CD4-positive, alpha-beta T cell (primary cell): ENCODE results near the gene TTLL13. TPM values are rescaled to one million over a fixed set of nuclear protein-coding genes. Genes with fewer than 3 reads are reported as not detected.

Source experiments
- ATAC-seq: fragments of 200-7000 bp; cut with Tn5 transposase; one replicate; pipeline ENCODE4 v1.10.0; 2022; ENCODE audit warnings: mild to moderate bottlenecking; ENCODE audit not compliant: poor library complexity
- CTCF ChIA-PET: fragments of 350-600 bp; sonication (Branson Sonifier 250); formaldehyde crosslinking; loops from one replicate; lab custom pipeline; 2021; ENCODE audit warnings: antibody characterized with exemption, inconsistent platforms; lab: Charles Lee
- POLR2A ChIA-PET: fragments of 350-600 bp; sonication (Branson Sonifier 250); formaldehyde crosslinking; loops from one replicate; lab custom pipeline; 2021; ENCODE audit warnings: antibody characterized with exemption, inconsistent platforms; lab: Charles Lee
- DNase-seq, 14 experiments: peaks; one replicate each; pipeline ENCODE4 v3.0.0-alpha.2; 2013 to 2020; ENCODE audit warnings: mixed read lengths in 2 of 14
- H3K27ac ChIP-seq, 2 donors: one replicate each; pipeline versions ENCODE4 v1.5.1 to v1.7.0; 2013; ENCODE audit warnings: low read length in 2 of 2, low read depth in 1 of 2, mild to moderate bottlenecking in 1 of 2
- H3K27me3 ChIP-seq, 2 experiments: 1 replicate in 1 of 2; 2 replicates in 1 of 2; pipeline versions ENCODE4 v1.6.1 to v1.7.0; 2013; ENCODE audit warnings: low read length in 2 of 2, control low read depth in 1 of 2, mild to moderate bottlenecking in 1 of 2, moderate library complexity in 1 of 2; ENCODE audit not compliant: insufficient read depth in 2 of 2, control insufficient read depth in 1 of 2
- H3K36me3 ChIP-seq: one replicate; pipeline ENCODE4 v1.6.1; 2013; ENCODE audit warnings: low read length, control low read depth; ENCODE audit not compliant: insufficient read depth
- H3K4me1 ChIP-seq: one replicate; pipeline ENCODE4 v1.6.1; 2013; ENCODE audit warnings: low read length, control low read depth; ENCODE audit not compliant: insufficient read depth
- H3K4me3 ChIP-seq: one replicate; pipeline ENCODE4 v1.5.1; 2013; ENCODE audit warnings: mild to moderate bottlenecking, low read length, moderate library complexity
- H3K9me3 ChIP-seq, 2 experiments: 1 replicate in 1 of 2; 2 replicates in 1 of 2; pipeline versions ENCODE4 v1.6.1 to v1.7.0; 2013; ENCODE audit warnings: low read length in 2 of 2, mild to moderate bottlenecking in 2 of 2, control low read depth in 1 of 2, moderate library complexity in 1 of 2; ENCODE audit not compliant: control insufficient read depth in 1 of 2, insufficient read depth in 1 of 2
- H3K27ac Mint-ChIP-seq: one replicate; pipeline ENCODE4 v1.8.0; 2020; ENCODE audit warnings: mixed read lengths
- H3K27me3 Mint-ChIP-seq: one replicate; pipeline ENCODE4 v1.8.0; 2021; ENCODE audit warnings: mixed read lengths
- H3K36me3 Mint-ChIP-seq: one replicate; pipeline ENCODE4 v1.8.0; 2021; ENCODE audit warnings: low read depth, mixed read lengths
- H3K4me1 Mint-ChIP-seq: one replicate; pipeline ENCODE4 v1.8.0; 2021; ENCODE audit warnings: low read depth, mixed read lengths
- H3K4me3 Mint-ChIP-seq: one replicate; pipeline ENCODE4 v1.8.0; 2020; ENCODE audit warnings: mild to moderate bottlenecking, mixed read lengths
- H3K9me3 Mint-ChIP-seq: one replicate; pipeline ENCODE4 v1.8.0; 2020; ENCODE audit warnings: mixed read lengths
- CTCF ChIP-seq: fragments of 200-600 bp; IDR thresholded peaks from one replicate; pipeline ENCODE4 v1.8.0; 2022; ENCODE audit warnings: antibody characterized with exemption, mild to moderate bottlenecking
- intact Hi-C, 2 experiments: fragments of 100-400 bp; cut with DNase I in 1 of 2; cut with micrococcal nuclease in 1 of 2; formaldehyde crosslinking; loops; one replicate each; pipeline versions ENCODE4 v1.15.1 to v1.9.0; 2023 to 2025; cut with DNase I, micrococcal nuclease
- total RNA-seq, 174 experiments: library from RNA in 2 of 174; stranded (reverse) in 2 of 174; gene quantifications; one replicate each; pipeline ENCODE4 v1.2.3 and lab custom pipeline; 2021 to 2026

Gene TTLL13
- total RNA-seq, 2 experiments from 2014 or later = 0.63 to 1.8 TPM

GRCh38 chr15:90202929-90203328 lies 46.4 kb upstream of the TTLL13 start:
- H3K27ac ChIP-seq = no peak overlapping the region
- intact Hi-C loops = no loop called here

DNA sequence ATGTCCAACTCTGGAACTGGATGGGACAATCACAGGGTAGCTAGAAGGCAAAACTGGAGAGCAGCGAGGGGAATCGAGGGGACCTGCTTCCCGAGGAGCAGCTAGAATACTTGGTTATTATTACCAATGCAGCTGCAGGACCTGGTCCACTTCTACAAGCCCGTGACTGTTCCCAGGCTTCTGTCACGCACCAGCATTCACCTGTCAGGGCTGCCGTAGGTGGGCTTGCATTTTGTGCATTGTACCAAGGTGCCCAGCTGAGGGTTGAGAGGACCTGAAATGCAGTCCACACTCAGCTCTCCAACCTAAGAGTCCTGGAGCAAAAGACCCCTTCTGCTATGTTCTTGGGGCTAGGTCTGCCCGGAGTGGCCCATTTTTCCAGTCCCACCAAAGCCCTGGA lies 45.9 kb upstream of the TTLL13 start:
- no peak overlapping the region for H3K27ac Mint-ChIP-seq
- Histone ChIP-seq H3K36me3 (peaks cover 6% of the 10 kb centered on the region), H3K27ac (no peak overlapping the region), H3K9me3 (no peaks in the 10 kb centered on the region), H3K4me1 (peaks cover 28% of the 10 kb centered on the region), H3K4me3 (no peak overlapping the region), H3K27me3 (no peaks in the 10 kb centered on the region)
- no peaks in the 10 kb centered on the region for H3K27me3 Mint-ChIP-seq
- H3K36me3 Mint-ChIP-seq = no peaks in the 10 kb centered on the region
- intact Hi-C loops = no loop called here
- CTCF ChIA-PET = interaction anchor here (0.6 kb wide), 1 partner anchor 309 kb away, joined by 3 read pairs; no protein-coding TSS in a partner anchor
- ATAC-seq (no peak), DNase-seq (no peak)
- H3K4me1 Mint-ChIP-seq = peaks cover 28% of the 10 kb centered on the region
- peak overlapping the region; percentile 30 for H3K4me3 Mint-ChIP-seq
- H3K9me3 Mint-ChIP-seq = no peaks in the 10 kb centered on the region
- POLR2A ChIA-PET = interaction anchor here (4.2 to 4.4 kb wide), 2 partner anchors 11 to 29 kb away, joined by 49 to 97 read pairs; partner anchors contain the start of genes CIB1 and GDPGP1
- no peak for TF ChIP-seq CTCF

More at GRCh38 chr15:90202929-90203328, 46.4 kb upstream of the TTLL13 start:
- POLR2A ChIA-PET = interaction anchor here (2.1 to 4.4 kb wide), 3 partner anchors 11 to 29 kb away, joined by 5 to 97 read pairs (median 49); partner anchors contain the start of genes CIB1 and GDPGP1
- Histone ChIP-seq H3K36me3 (peaks cover 6% of the 10 kb centered on the region), H3K4me1 (peaks cover 28% of the 10 kb centered on the region), H3K27me3 (no peaks in the 10 kb centered on the region), H3K4me3 (no peak overlapping the region), H3K9me3 (no peaks in the 10 kb centered on the region)
- H3K9me3 Mint-ChIP-seq = no peaks in the 10 kb centered on the region
- H3K27me3 Mint-ChIP-seq = no peaks in the 10 kb centered on the region
- H3K27ac Mint-ChIP-seq = peak overlapping the region; percentile 74
- CTCF ChIA-PET = no interaction called here
- peaks cover 28% of the 10 kb centered on the region for H3K4me1 Mint-ChIP-seq
- DNase-seq (no peak), ATAC-seq (no peak)
- no peak for TF ChIP-seq CTCF
- peak overlapping the region; percentile 97 for H3K4me3 Mint-ChIP-seq
- no peaks in the 10 kb centered on the region for H3K36me3 Mint-ChIP-seq

- H3K4me3 ChIP-seq = no peak overlapping the region
- H3K27ac ChIP-seq = no peak overlapping the region
- Mint-ChIP-seq H3K9me3 (no peaks in the 10 kb centered on the region), H3K4me3 (peak overlapping the region; percentile 30), H3K4me1 (peaks cover 28% of the 10 kb centered on the region), H3K36me3 (no peaks in the 10 kb centered on the region), H3K27me3 (no peaks in the 10 kb centered on the region), H3K27ac (peak overlapping the region; percentile 30)
- ChIA-PET CTCF (interaction anchor here (0.6 kb wide), 1 partner anchor 308 kb away, joined by 3 read pairs; no protein-coding TSS in a partner anchor), POLR2A (interaction anchor here (4.2 kb wide), 1 partner anchor 12 kb away, joined by 49 read pairs; no protein-coding TSS in a partner anchor)
- no peaks in the 10 kb centered on the region for H3K9me3 ChIP-seq
- TF ChIP-seq CTCF = no peak
- intact Hi-C loops = no loop called here
- ATAC-seq = no peak
- DNase-seq = no peak
- H3K4me1 ChIP-seq = peaks cover 28% of the 10 kb centered on the region
- no peaks in the 10 kb centered on the region for H3K27me3 ChIP-seq
- H3K36me3 ChIP-seq = peaks cover 6% of the 10 kb centered on the region
These were observed 45.4 kb upstream of the TTLL13 start for GRCh38 chr15:90203922-90204321.
